T-cell (primary cell): ENCODE measurements around the gene TOPBP1. TPM values are rescaled to one million over a fixed set of nuclear protein-coding genes. Genes with fewer than 3 reads are reported as not detected.
A peak's percentile ranks its signal among the peaks of the same experiment; 100 is the strongest.

Experiments
- ATAC-seq, 4 experiments: fragments of 200-7000 bp in 3 of 4; fragments of 150-1000 bp in 1 of 4; cut with Tn5 transposase; replicated peaks in 1 of 4; 1 replicate in 3 of 4; 2 replicates in 1 of 4; pipeline ENCODE4 v1.10.0; 2021; ENCODE audit warnings: moderate library complexity in 3 of 4, mild to moderate bottlenecking in 2 of 4, moderate number of reproducible peaks in 1 of 4
- CTCF ChIA-PET, 2 donors: fragments of 300-600 bp; sonication (Branson Sonifier 250); formaldehyde crosslinking; loops; one replicate each; lab custom pipeline; 2022; ENCODE audit warnings: antibody characterized with exemption in 2 of 2; lab: Charles Lee
- POLR2A ChIA-PET, 2 donors: fragments of 300-600 bp; sonication (Branson Sonifier 250); formaldehyde crosslinking; loops; one replicate each; lab custom pipeline; 2022; ENCODE audit warnings: antibody characterized with exemption in 2 of 2; lab: Charles Lee
- DNase-seq, 35 experiments: peaks; one replicate each; pipeline versions ENCODE4 v3.0.0 to v3.0.0-alpha.2; 2013 to 2023
- H3K27ac ChIP-seq: one replicate; pipeline ENCODE4 v1.5.1; 2013; ENCODE audit warnings: low read length
- H3K27me3 ChIP-seq, 2 experiments: replicated peaks in 1 of 2; 1 replicate in 1 of 2; 2 replicates in 1 of 2; pipeline versions ENCODE4 v1.6.1 to v1.7.0; 2013; ENCODE audit warnings: low read length in 1 of 2, mixed read lengths in 1 of 2; ENCODE audit not compliant: control insufficient read depth in 2 of 2, insufficient read depth in 2 of 2; ENCODE audit errors: extremely low read depth in 1 of 2
- H3K36me3 ChIP-seq, 2 donors: 1 replicate in 1 of 2; 2 replicates in 1 of 2; pipeline versions ENCODE4 v1.6.1 to v1.7.0; 2013; ENCODE audit warnings: low read length in 1 of 2; ENCODE audit not compliant: control insufficient read depth in 2 of 2, insufficient read depth in 1 of 2; ENCODE audit errors: extremely low read depth in 1 of 2
- H3K4me1 ChIP-seq, 2 experiments: 1 replicate in 1 of 2; 2 replicates in 1 of 2; pipeline versions ENCODE4 v1.6.1 to v1.7.0; 2013; ENCODE audit warnings: low read length in 2 of 2, mixed read lengths in 1 of 2; ENCODE audit not compliant: insufficient read depth in 2 of 2, control insufficient read depth in 1 of 2; ENCODE audit errors: extremely low read depth in 1 of 2
- H3K4me3 ChIP-seq, 2 donors: 1 replicate in 1 of 2; 2 replicates in 1 of 2; pipeline versions ENCODE4 v1.5.1 to v1.7.0; 2013; ENCODE audit warnings: mild to moderate bottlenecking in 2 of 2, low read length in 1 of 2, moderate library complexity in 1 of 2; ENCODE audit not compliant: control insufficient read depth in 1 of 2; ENCODE audit errors: extremely low read depth in 1 of 2
- H3K9me3 ChIP-seq: 2 replicates; pipeline ENCODE4 v1.7.0; 2013
- H3K27ac Mint-ChIP-seq, 2 donors: one replicate each; pipeline ENCODE4 v1.8.0; 2020 to 2021; ENCODE audit warnings: mild to moderate bottlenecking in 2 of 2, mixed read lengths in 2 of 2
- H3K27me3 Mint-ChIP-seq, 2 donors: one replicate each; pipeline ENCODE4 v1.8.0; 2021 to 2022; ENCODE audit warnings: mixed read lengths in 2 of 2
- H3K36me3 Mint-ChIP-seq: one replicate; pipeline ENCODE4 v1.8.0; 2021; ENCODE audit warnings: mixed read lengths
- H3K4me1 Mint-ChIP-seq, 3 donors: one replicate each; pipeline ENCODE4 v1.8.0; 2020 to 2022; ENCODE audit warnings: mixed read lengths in 3 of 3, mild to moderate bottlenecking in 1 of 3
- H3K4me3 Mint-ChIP-seq, 3 donors: one replicate each; pipeline ENCODE4 v1.8.0; 2020 to 2022; ENCODE audit warnings: mild to moderate bottlenecking in 3 of 3, mixed read lengths in 3 of 3, moderate library complexity in 3 of 3
- H3K9me3 Mint-ChIP-seq, 3 donors: one replicate each; pipeline ENCODE4 v1.8.0; 2020 to 2022; ENCODE audit warnings: mixed read lengths in 3 of 3
- WGBS: methylation state at CpG from one replicate; pipeline ENCODE4 v1.1.5; 2013; ENCODE audit warnings: missing lambda C conversion rate; ENCODE audit not compliant: insufficient coverage; 5-methylcytosine and 5-hydroxymethylcytosine counted together
- total RNA-seq, 35 experiments: library from RNA in 6 of 35; stranded (reverse) in 6 of 35; fragments of 120-200 nt in 1 of 35; gene quantifications; one replicate each; pipeline versions ENCODE4 v1.2.1 to v1.2.4 and lab custom pipeline; 2013 to 2026

Gene TOPBP1
- total RNA-seq, 5 donors from 2014 or later (not counting 1 experiment from before 2014, with no cell fraction given), result 27.8 to 37.8 (median 30.0) TPM

DNA sequence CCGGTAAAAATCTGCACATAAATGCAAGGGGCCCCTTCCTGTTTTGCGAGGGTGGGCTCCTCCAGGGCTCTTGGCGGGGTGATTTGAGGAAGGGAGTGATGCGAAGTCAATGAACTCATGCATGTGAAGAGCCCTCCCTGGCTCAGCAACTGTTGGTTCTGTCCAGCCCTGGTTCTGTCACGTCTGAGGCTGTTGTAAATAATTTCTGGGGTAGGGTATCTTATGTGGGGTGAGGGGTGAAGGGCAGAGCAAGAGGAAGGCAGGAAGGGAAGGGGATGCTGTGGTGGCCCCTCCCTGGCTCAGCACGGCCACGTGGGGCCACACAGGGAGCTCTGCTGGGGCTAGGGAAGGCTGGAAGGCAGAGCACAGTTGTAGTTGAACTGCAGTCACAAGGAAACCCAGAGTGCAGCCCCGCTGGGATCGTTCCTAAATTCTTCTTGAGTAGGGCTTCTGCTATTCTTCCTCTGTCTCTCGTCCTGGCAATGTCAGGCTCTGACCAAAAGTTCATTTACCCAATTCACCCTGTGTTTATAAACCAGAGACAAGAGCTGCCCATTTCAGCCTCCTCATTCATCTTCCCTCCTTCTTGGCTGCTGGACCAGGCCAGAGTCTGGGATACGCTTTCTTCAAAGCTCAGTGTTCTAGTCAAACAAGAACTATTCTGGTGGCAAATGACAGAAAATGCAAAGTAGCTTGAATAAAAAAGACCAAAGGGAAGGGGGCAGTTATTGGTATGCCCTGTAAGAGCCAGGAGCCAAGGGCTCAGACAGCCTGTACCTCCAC, 14.8 kb upstream of the TOPBP1 start:
- DNase-seq (no peak), ATAC-seq (no peak)
- H3K27ac Mint-ChIP-seq, result no peak overlapping the region
- H3K9me3 Mint-ChIP-seq, result no peaks in the 10 kb centered on the region
- H3K4me1 ChIP-seq, result peaks cover 0 to 5% of the 10 kb centered on the region in 2 experiments
- ChIA-PET POLR2A (interaction anchor here in 1 of 2 donors (0.7 kb wide), 1 partner anchor 137 kb away, joined by 3 read pairs; no protein-coding TSS in a partner anchor), CTCF (interaction anchor here in 1 of 2 donors (0.6 kb wide), 1 partner anchor 633 kb away, joined by 3 read pairs; no protein-coding TSS in a partner anchor)
- H3K27me3 Mint-ChIP-seq, result peaks cover 61 to 78% of the 10 kb centered on the region in 2 donors
- peaks cover 9% of the 10 kb centered on the region for H3K36me3 Mint-ChIP-seq
- no peak overlapping the region for H3K27ac ChIP-seq
- H3K4me1 Mint-ChIP-seq, result peaks cover 0 to 5% (median 3%) of the 10 kb centered on the region in 3 donors
- H3K4me3 ChIP-seq, result no peak overlapping the region
- H3K9me3 ChIP-seq, result no peaks in the 10 kb centered on the region
- no peaks in the 10 kb centered on the region for H3K36me3 ChIP-seq
- no peak overlapping the region for H3K4me3 Mint-ChIP-seq
- peaks cover 19 to 32% of the 10 kb centered on the region in 2 experiments for H3K27me3 ChIP-seq
- WGBS, result 13% methylated on average over 10 of the region's 11 CpGs

DNA sequence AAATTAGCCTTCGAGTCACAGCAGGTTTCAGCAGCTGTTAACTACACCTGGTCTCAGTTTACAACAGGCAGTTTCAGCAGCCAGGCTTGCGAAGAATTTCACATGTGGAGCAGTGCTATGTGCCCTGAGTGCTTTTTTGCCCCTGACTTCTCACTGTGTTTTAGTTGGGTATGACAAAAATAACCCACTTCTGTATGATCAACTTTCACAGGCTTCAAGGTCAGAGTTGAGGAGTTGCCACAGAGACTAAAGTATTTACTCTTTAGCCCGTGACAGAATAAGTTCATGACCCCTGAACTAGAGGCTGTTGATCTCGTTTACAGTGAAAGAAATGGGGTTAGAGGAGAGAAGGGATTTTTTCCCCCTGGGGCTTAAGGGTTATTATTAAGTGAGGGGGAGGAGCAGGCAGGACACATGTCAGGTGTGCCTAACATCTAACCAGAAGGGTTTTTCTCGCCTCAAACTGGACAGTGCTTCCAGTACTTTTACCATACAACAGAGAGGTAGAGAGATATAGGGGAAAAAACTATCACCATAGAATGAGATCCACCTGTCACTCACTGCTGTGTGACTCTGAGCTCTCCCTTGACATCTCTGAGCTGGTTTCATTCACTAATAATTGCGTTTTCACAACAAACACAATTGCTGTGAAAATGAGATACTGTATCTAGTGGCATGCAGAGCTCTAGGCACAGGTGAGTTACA, 14.0 kb upstream of the TOPBP1 start:
- no peak for ATAC-seq
- 50% methylated on average over 2 of the region's 6 CpGs for WGBS

GRCh38 chr3:133674290-133674919, 12.7 kb upstream of the TOPBP1 start:
- no peaks in the 10 kb centered on the region for H3K9me3 Mint-ChIP-seq
- peaks cover 0 to 5% (median 3%) of the 10 kb centered on the region in 3 donors for H3K4me1 Mint-ChIP-seq
- ChIA-PET CTCF (no interaction called here), POLR2A (no interaction called here)
- H3K27ac ChIP-seq, result no peak overlapping the region
- ATAC-seq, result peak in 1 of 4 experiments; percentile 30
- peaks cover 19 to 24% of the 10 kb centered on the region in 2 experiments for H3K27me3 ChIP-seq
- H3K36me3 Mint-ChIP-seq, result peaks cover 9% of the 10 kb centered on the region
- DNase-seq, result no peak
- no peaks in the 10 kb centered on the region for H3K36me3 ChIP-seq
- H3K27me3 Mint-ChIP-seq, result peaks cover 53 to 68% of the 10 kb centered on the region in 2 donors
- H3K4me3 Mint-ChIP-seq, result peak overlapping the region in 1 of 3 donors; percentile 29
- no peak overlapping the region for H3K4me3 ChIP-seq
- H3K4me1 ChIP-seq, result peaks cover 0 to 5% of the 10 kb centered on the region in 2 experiments
- 5% methylated on average over 43 of the region's 47 CpGs for WGBS
- no peak overlapping the region for H3K27ac Mint-ChIP-seq
- H3K9me3 ChIP-seq, result no peaks in the 10 kb centered on the region

More for the DNA sequence above, 14.0 kb upstream of the TOPBP1 start:
- Histone ChIP-seq H3K27ac (no peak overlapping the region), H3K4me1 (peaks cover 0 to 5% of the 10 kb centered on the region in 2 experiments), H3K36me3 (no peaks in the 10 kb centered on the region), H3K9me3 (no peaks in the 10 kb centered on the region), H3K4me3 (no peak overlapping the region), H3K27me3 (peaks cover 19 to 27% of the 10 kb centered on the region in 2 experiments)
- no peaks in the 10 kb centered on the region for H3K9me3 Mint-ChIP-seq
- peaks cover 62 to 75% of the 10 kb centered on the region in 2 donors for H3K27me3 Mint-ChIP-seq
- ChIA-PET POLR2A (interaction anchor here in 1 of 2 donors (0.7 kb wide), 1 partner anchor 137 kb away, joined by 3 read pairs; no protein-coding TSS in a partner anchor), CTCF (no interaction called here)
- H3K36me3 Mint-ChIP-seq, result peaks cover 9% of the 10 kb centered on the region
- no peak overlapping the region for H3K4me3 Mint-ChIP-seq
- H3K4me1 Mint-ChIP-seq, result peaks cover 0 to 5% (median 3%) of the 10 kb centered on the region in 3 donors
- no peak for DNase-seq
- no peak overlapping the region for H3K27ac Mint-ChIP-seq

GRCh38 chr3:133673746-133674145, 12.0 kb upstream of the TOPBP1 start:
- Histone ChIP-seq H3K27me3 (peaks cover 19 to 22% of the 10 kb centered on the region in 2 experiments), H3K4me1 (peaks cover 0 to 5% of the 10 kb centered on the region in 2 experiments), H3K9me3 (no peaks in the 10 kb centered on the region), H3K27ac (no peak overlapping the region), H3K4me3 (no peak overlapping the region), H3K36me3 (no peaks in the 10 kb centered on the region)
- H3K4me3 Mint-ChIP-seq, result no peak overlapping the region
- peaks cover 0 to 5% (median 3%) of the 10 kb centered on the region in 3 donors for H3K4me1 Mint-ChIP-seq
- peaks cover 53 to 67% of the 10 kb centered on the region in 2 donors for H3K27me3 Mint-ChIP-seq
- CTCF ChIA-PET, result no interaction called here
- H3K9me3 Mint-ChIP-seq, result no peaks in the 10 kb centered on the region
- WGBS, result 54% methylated on average over 9 of the region's 12 CpGs
- peaks cover 9% of the 10 kb centered on the region for H3K36me3 Mint-ChIP-seq
- no peak for ATAC-seq
- H3K27ac Mint-ChIP-seq, result no peak overlapping the region
- no peak for DNase-seq
- POLR2A ChIA-PET, result no interaction called here

GRCh38 chr3:133672461-133672860, 10.7 kb upstream of the TOPBP1 start:
- peaks cover 0 to 5% (median 3%) of the 10 kb centered on the region in 3 donors for H3K4me1 Mint-ChIP-seq
- ATAC-seq (no peak), DNase-seq (no peak)
- no peaks in the 10 kb centered on the region for H3K9me3 Mint-ChIP-seq
- H3K4me3 Mint-ChIP-seq, result no peak overlapping the region
- WGBS, result no CpG with 5 or more reads among the region's 2 CpGs
- peaks cover 19 to 22% of the 10 kb centered on the region in 2 experiments for H3K27me3 ChIP-seq
- ChIA-PET POLR2A (no interaction called here), CTCF (no interaction called here)
- H3K4me3 ChIP-seq, result no peak overlapping the region
- no peaks in the 10 kb centered on the region for H3K36me3 Mint-ChIP-seq
- H3K27ac Mint-ChIP-seq, result no peak overlapping the region
- no peaks in the 10 kb centered on the region for H3K36me3 ChIP-seq
- no peaks in the 10 kb centered on the region for H3K9me3 ChIP-seq
- H3K4me1 ChIP-seq, result peaks cover 0 to 5% of the 10 kb centered on the region in 2 experiments
- no peak overlapping the region for H3K27ac ChIP-seq
- H3K27me3 Mint-ChIP-seq, result peaks cover 44 to 57% of the 10 kb centered on the region in 2 donors

DNA sequence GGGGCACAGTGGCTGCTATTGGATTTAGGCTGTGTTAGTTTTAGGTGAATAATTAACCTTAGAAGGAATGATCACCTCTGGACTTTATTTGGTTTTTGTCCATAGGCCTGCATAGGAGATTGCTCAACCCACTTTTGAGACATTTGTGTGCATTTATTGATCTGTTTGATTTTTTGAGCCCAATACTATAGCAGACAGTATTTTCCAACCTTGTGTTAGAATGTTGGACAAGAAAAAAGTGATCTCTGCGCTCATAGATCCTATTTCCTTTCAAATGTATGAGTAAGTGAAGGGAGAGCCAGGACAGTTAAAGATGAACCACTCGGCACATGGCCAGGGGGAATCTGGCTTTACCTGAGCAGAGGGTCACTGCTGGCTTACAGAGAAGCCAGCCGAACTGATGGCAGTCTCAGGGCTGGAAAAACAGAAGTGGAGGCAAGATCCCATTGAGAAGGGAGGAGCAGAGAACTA, 8.8 kb upstream of the TOPBP1 start:
- H3K27me3 Mint-ChIP-seq, result peaks cover 28 to 40% of the 10 kb centered on the region in 2 donors
- Histone ChIP-seq H3K9me3 (no peaks in the 10 kb centered on the region), H3K27me3 (peaks cover 12 to 16% of the 10 kb centered on the region in 2 experiments), H3K4me1 (peaks cover 0 to 5% of the 10 kb centered on the region in 2 experiments), H3K27ac (no peak overlapping the region), H3K4me3 (no peak overlapping the region), H3K36me3 (no peaks in the 10 kb centered on the region)
- ChIA-PET CTCF (no interaction called here), POLR2A (no interaction called here)
- no peaks in the 10 kb centered on the region for H3K36me3 Mint-ChIP-seq
- ATAC-seq (no peak), DNase-seq (no peak)
- no peak overlapping the region for H3K4me3 Mint-ChIP-seq
- no peaks in the 10 kb centered on the region for H3K9me3 Mint-ChIP-seq
- peaks cover 0 to 5% (median 3%) of the 10 kb centered on the region in 3 donors for H3K4me1 Mint-ChIP-seq
- WGBS, result 92% methylated on average over 2 of the region's 3 CpGs
- H3K27ac Mint-ChIP-seq, result no peak overlapping the region
